ENCODE data around the gene OR5AU1. TPM values are rescaled to one million over a fixed set of nuclear protein-coding genes. Genes with fewer than 3 reads are reported as not detected.

Gene OR5AU1
- total RNA-seq, 1 donor from 2014 or later, result not detected

DNA sequence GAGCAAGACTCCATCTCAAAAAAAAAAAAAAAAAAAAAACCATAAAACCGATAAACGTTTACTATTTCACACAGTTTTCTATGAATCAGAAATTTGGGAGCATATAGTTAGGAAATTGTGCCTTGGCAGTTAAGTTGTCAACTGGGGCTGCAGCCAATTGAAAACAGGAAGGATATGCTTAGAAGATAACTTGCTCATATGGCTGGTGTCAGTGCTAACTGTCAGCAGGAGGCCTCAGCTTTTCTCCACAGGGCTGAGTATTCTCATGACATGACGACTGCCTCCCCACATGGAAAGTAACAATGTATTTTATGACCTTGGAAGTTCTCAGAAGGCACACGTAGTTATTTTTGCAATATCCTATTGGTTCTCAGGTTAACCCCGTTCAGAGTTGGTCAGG lies 29.6 kb upstream of the OR5AU1 start:
- DNase-seq (ENCODE audit: low read depth), result no peak
- Histone ChIP-seq H3K4me3 (ENCODE audit: insufficient read depth, low read depth, low read length) (no peak overlapping the region), H3K27ac (ENCODE audit: low read depth, low read length) (no peak overlapping the region), H3K36me3 (ENCODE audit: insufficient read depth, low read length) (no peaks in the 10 kb centered on the region), H3K4me1 (ENCODE audit: insufficient read depth, low read length) (no peaks in the 10 kb centered on the region), H3K9ac (ENCODE audit: low read length) (no peak overlapping the region), H3K9me3 (ENCODE audit: insufficient read depth, low read depth, low read length) (no peaks in the 10 kb centered on the region), H3K79me2 (ENCODE audit: insufficient read depth, low read length) (no peaks in the 10 kb centered on the region), H2AFZ (ENCODE audit: low read depth, low read length) (no peak overlapping the region), H3K27me3 (ENCODE audit: insufficient read depth, low read length) (peaks cover 3% of the 10 kb centered on the region), H4K20me1 (ENCODE audit: insufficient read depth, low read length) (no peaks in the 10 kb centered on the region), H3K4me2 (ENCODE audit: low read length) (no peak overlapping the region)
- Mint-ChIP-seq H3K9me3 (ENCODE audit: unreplicated experiment) (peaks cover 3% of the 10 kb centered on the region), H3K36me3 (ENCODE audit: low read depth, unreplicated experiment) (no peaks in the 10 kb centered on the region), H3K4me3 (ENCODE audit: unreplicated experiment) (no peak overlapping the region), H3K27me3 (ENCODE audit: low read depth, unreplicated experiment) (no peaks in the 10 kb centered on the region), H3K27ac (ENCODE audit: unreplicated experiment) (no peak overlapping the region), H3K4me1 (ENCODE audit: low read depth, unreplicated experiment) (no peaks in the 10 kb centered on the region)
- TF ChIP-seq, protein P1, sequence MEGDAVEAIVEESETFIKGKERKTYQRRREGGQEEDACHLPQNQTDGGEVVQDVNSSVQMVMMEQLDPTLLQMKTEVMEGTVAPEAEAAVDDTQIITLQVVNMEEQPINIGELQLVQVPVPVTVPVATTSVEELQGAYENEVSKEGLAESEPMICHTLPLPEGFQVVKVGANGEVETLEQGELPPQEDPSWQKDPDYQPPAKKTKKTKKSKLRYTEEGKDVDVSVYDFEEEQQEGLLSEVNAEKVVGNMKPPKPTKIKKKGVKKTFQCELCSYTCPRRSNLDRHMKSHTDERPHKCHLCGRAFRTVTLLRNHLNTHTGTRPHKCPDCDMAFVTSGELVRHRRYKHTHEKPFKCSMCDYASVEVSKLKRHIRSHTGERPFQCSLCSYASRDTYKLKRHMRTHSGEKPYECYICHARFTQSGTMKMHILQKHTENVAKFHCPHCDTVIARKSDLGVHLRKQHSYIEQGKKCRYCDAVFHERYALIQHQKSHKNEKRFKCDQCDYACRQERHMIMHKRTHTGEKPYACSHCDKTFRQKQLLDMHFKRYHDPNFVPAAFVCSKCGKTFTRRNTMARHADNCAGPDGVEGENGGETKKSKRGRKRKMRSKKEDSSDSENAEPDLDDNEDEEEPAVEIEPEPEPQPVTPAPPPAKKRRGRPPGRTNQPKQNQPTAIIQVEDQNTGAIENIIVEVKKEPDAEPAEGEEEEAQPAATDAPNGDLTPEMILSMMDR (IDR thresholded peaks at IDR 0.05; ENCODE audit: insufficient read depth, low read depth, low read length), result no peak
- TF ChIP-seq EZH2 (IDR thresholded peaks at IDR 0.05; ENCODE audit: insufficient read depth, low read length), result no peak
- no peak for FAIRE-seq

DNA sequence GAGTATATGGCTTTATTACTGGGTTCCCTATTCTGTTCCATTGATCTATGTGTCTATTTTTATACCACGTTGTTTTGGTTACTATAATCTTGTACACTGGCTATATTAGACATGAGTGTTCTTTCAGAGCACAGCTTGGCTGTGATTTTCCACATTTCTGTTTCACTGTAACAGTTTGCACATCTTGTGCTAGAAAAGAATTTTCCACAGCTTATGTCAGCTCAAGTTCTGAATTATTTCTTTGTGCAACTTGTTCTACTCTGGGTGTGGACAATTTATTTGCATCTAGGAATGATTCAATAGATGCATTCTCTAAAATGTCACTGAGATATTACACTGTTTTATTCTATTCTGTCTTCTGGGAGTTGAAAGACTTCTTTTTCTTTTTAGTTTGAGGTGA lies 28.4 kb upstream of the OR5AU1 start:
- no peaks in the 10 kb centered on the region for H3K79me2 ChIP-seq (ENCODE audit: insufficient read depth, low read length)
- DNase-seq (ENCODE audit: low read depth) (no peak), FAIRE-seq (no peak)
- no peaks in the 10 kb centered on the region for H3K36me3 ChIP-seq (ENCODE audit: insufficient read depth, low read length)
- peaks cover 3% of the 10 kb centered on the region for H3K9me3 Mint-ChIP-seq (ENCODE audit: unreplicated experiment)
- no peaks in the 10 kb centered on the region for H3K9me3 ChIP-seq (ENCODE audit: insufficient read depth, low read depth, low read length)
- no peaks in the 10 kb centered on the region for H4K20me1 ChIP-seq (ENCODE audit: insufficient read depth, low read length)
- no peak overlapping the region for H3K4me3 ChIP-seq (ENCODE audit: insufficient read depth, low read depth, low read length)
- no peak for TF ChIP-seq EZH2 (IDR thresholded peaks at IDR 0.05; ENCODE audit: insufficient read depth, low read length)
- TF ChIP-seq, protein P1 (IDR thresholded peaks at IDR 0.05; ENCODE audit: insufficient read depth, low read depth, low read length), result no peak
- H3K27me3 Mint-ChIP-seq (ENCODE audit: low read depth, unreplicated experiment), result no peaks in the 10 kb centered on the region
- no peaks in the 10 kb centered on the region for H3K36me3 Mint-ChIP-seq (ENCODE audit: low read depth, unreplicated experiment)
- no peak overlapping the region for H3K4me3 Mint-ChIP-seq (ENCODE audit: unreplicated experiment)
- peaks cover 3% of the 10 kb centered on the region for H3K27me3 ChIP-seq (ENCODE audit: insufficient read depth, low read length)
- no peak overlapping the region for H2AFZ ChIP-seq (ENCODE audit: low read depth, low read length)
- no peak overlapping the region for H3K4me2 ChIP-seq (ENCODE audit: low read length)
- H3K27ac ChIP-seq (ENCODE audit: low read depth, low read length), result no peak overlapping the region
- no peak overlapping the region for H3K9ac ChIP-seq (ENCODE audit: low read length)
- H3K4me1 ChIP-seq (ENCODE audit: insufficient read depth, low read length), result no peaks in the 10 kb centered on the region
- no peak overlapping the region for H3K27ac Mint-ChIP-seq (ENCODE audit: unreplicated experiment)
- H3K4me1 Mint-ChIP-seq (ENCODE audit: low read depth, unreplicated experiment), result no peaks in the 10 kb centered on the region

DNA sequence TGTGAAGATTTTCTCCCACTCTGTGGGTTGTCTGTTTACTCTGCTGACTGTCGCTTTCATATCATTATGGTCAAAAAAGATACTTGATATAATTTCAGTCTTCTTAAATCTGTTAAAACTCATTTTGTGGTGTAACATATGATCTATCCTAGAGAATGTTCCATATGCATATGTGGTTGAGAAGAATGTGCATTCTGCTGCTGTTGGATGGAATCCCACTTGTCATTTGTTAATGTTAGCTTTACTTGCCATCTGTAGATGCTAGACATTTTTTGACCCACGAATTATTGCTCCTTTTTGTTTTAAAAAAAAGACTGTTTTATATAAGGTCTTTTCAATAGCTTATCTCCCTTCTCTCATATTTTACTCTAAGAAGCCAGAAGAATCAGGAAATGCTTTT lies 26.3 kb upstream of the OR5AU1 start:
- no peak overlapping the region for H3K27ac ChIP-seq (ENCODE audit: low read depth, low read length)
- no peak overlapping the region for H3K4me3 Mint-ChIP-seq (ENCODE audit: unreplicated experiment)
- H3K27ac Mint-ChIP-seq (ENCODE audit: unreplicated experiment), result no peak overlapping the region

More for the DNA sequence above, 26.3 kb upstream of the OR5AU1 start:
- H3K9me3 ChIP-seq (ENCODE audit: insufficient read depth, low read depth, low read length), result no peaks in the 10 kb centered on the region
- H3K4me2 ChIP-seq (ENCODE audit: low read length), result no peak overlapping the region
- H3K9ac ChIP-seq (ENCODE audit: low read length), result no peak overlapping the region
- H3K4me1 ChIP-seq (ENCODE audit: insufficient read depth, low read length), result no peaks in the 10 kb centered on the region
- no peak overlapping the region for H3K4me3 ChIP-seq (ENCODE audit: insufficient read depth, low read depth, low read length)
- H2AFZ ChIP-seq (ENCODE audit: low read depth, low read length), result no peak overlapping the region
- FAIRE-seq (no peak), DNase-seq (ENCODE audit: low read depth) (no peak)
- H3K27me3 Mint-ChIP-seq (ENCODE audit: low read depth, unreplicated experiment), result peaks cover 5% of the 10 kb centered on the region
- TF ChIP-seq, protein P1 (IDR thresholded peaks at IDR 0.05; ENCODE audit: insufficient read depth, low read depth, low read length), result no peak
- no peak for TF ChIP-seq EZH2 (IDR thresholded peaks at IDR 0.05; ENCODE audit: insufficient read depth, low read length)
- no peaks in the 10 kb centered on the region for H3K36me3 Mint-ChIP-seq (ENCODE audit: low read depth, unreplicated experiment)
- no peaks in the 10 kb centered on the region for H3K4me1 Mint-ChIP-seq (ENCODE audit: low read depth, unreplicated experiment)
- H3K9me3 Mint-ChIP-seq (ENCODE audit: unreplicated experiment), result peaks cover 3% of the 10 kb centered on the region
- H4K20me1 ChIP-seq (ENCODE audit: insufficient read depth, low read length), result no peaks in the 10 kb centered on the region
- H3K36me3 ChIP-seq (ENCODE audit: insufficient read depth, low read length), result no peaks in the 10 kb centered on the region
- no peaks in the 10 kb centered on the region for H3K79me2 ChIP-seq (ENCODE audit: insufficient read depth, low read length)
- peaks cover 3% of the 10 kb centered on the region for H3K27me3 ChIP-seq (ENCODE audit: insufficient read depth, low read length)

All from astrocyte (in vitro differentiated cells and primary cell).